GM12872 (cell line): Measurements from ENCODE around the gene INMT.

Experiments used
- TF ChIP-seq, protein P1 (sequence below): IDR thresholded peaks from 3 replicates; pipeline ENCODE4 v1.5.1; 2011; ENCODE audit warnings: low read depth, mild to moderate bottlenecking, low read length, moderate library complexity; ENCODE audit not compliant: insufficient read depth

INMT gene

DNA sequence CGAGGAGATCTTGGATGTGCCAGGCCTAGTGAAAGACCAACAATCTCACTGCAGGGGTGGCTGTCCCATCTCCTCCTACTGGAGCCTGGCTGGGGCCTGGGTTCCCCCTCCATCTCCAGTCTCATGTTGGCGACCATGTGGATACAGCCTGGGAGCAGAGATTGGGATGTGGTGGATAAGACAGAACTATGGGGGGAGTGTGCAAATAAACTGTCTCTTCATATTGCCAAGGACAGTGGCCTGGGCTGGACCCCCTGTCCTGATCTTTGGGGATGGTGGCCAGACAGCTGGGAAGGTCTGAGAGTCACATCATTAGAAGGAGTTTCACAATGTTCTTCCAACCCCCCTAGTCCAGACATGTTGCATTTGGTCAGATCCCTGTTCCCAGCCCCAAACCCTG lies 13.5 kb downstream of the INMT start:
- TF ChIP-seq, protein P1, sequence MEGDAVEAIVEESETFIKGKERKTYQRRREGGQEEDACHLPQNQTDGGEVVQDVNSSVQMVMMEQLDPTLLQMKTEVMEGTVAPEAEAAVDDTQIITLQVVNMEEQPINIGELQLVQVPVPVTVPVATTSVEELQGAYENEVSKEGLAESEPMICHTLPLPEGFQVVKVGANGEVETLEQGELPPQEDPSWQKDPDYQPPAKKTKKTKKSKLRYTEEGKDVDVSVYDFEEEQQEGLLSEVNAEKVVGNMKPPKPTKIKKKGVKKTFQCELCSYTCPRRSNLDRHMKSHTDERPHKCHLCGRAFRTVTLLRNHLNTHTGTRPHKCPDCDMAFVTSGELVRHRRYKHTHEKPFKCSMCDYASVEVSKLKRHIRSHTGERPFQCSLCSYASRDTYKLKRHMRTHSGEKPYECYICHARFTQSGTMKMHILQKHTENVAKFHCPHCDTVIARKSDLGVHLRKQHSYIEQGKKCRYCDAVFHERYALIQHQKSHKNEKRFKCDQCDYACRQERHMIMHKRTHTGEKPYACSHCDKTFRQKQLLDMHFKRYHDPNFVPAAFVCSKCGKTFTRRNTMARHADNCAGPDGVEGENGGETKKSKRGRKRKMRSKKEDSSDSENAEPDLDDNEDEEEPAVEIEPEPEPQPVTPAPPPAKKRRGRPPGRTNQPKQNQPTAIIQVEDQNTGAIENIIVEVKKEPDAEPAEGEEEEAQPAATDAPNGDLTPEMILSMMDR, result no peak

DNA sequence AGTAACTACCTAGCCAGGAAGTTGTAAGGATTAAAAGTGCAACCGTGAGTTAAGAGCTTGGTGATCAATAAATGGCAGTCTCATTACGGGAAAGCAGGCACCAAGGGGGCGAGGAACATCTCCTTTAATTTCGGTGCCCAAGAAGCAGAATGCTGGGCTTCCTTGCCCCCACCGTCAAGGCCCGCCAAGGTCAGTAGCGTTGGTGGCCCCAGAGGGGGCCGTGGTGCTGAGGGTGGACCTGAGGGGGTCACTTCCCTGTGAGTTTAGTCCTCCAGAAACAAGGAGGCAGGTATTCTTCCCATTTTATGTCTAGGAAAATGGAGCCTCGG lies 18.9 kb downstream of the INMT start:
- TF ChIP-seq, protein P1, result no peak

DNA sequence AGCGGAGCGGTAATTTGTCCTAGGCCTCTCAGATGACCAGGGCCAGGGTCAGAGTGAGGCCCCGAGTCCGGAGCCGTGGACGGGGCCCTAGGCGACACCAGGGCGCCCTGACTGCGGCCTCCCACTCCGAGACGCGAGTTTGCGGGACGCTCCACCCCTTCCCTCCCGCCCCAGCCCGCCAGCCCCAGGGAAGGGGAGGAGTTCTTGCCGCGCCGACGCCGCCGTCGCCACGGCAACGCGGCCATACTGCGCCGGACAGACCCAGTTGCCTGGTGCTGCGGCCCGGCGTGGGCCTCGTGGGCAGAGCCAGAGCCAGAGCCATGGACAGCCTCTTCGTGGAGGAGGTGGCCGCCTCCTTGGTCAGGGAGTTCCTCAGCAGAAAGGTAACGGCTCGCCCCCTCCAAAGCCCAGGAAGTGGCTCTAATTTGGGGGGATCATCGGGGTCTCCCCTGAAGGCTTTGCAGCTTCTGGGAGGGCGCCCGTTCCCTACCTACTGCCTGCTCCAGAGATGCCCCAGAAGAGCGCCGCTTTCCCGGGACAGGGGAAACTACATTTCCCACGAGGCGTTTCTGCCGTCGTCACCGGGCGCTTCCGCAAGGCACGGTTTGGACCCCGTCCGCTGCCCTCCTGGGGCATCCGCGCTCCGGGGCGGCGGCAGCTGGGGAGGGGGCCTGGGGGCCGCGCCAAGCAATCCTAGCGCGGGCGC lies 19.4 kb downstream of the INMT start, which contains the start of gene MINDY4:
MINDY4 (plus strand) TSS at position 244 of the 706 bp plus-strand sequence; CDS start at position 321, 77 bp downstream.
- TF ChIP-seq, protein P1, result no peak

DNA sequence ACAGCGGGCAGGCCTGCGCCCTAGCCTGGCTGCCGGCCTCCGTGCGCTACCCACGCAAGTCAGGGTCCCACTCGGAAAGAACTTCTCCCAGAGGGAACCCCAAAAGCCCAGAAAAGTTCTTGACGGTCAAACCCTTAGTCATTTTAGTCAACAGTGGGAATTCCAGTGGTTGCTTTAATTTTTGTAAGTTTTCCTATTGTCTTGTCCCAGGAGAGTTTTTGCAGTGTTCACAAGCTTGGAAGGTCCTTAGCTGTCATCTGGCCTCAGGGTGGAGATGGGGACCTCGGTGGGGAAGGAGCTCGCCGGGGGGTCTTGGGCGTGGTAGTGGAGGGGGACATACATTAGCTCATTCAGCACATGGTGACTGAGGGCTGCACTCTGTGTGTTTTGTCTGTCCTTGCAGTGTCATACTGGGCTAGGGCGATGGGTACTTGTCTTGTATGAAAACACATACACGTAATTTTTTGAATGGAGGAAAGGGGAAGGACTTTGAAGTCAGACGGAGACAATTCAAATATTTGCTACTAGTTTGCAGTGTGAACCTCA lies 20.0 kb downstream of the INMT start:
- TF ChIP-seq, protein P1, result no peak

DNA sequence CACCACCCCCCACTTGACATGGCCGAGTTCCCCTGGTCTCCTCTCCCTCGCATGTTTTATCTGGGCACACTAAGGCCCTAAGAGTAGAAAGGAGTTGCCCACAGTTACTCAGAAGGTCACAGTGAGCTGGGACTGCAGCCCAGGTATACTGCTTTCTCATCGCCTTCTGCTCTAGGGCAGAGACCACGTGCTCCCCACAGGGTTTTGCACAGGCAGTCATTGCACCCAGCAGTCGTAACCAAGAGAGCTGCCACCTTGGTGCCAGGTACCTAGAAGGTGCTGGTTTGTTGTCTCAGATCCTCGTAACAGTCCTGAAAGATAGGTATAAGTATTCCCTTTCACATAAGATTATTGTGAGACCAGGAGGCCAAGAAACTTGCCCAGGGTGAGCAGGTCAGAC lies 21.0 kb downstream of the INMT start:
- TF ChIP-seq, protein P1, result no peak

DNA sequence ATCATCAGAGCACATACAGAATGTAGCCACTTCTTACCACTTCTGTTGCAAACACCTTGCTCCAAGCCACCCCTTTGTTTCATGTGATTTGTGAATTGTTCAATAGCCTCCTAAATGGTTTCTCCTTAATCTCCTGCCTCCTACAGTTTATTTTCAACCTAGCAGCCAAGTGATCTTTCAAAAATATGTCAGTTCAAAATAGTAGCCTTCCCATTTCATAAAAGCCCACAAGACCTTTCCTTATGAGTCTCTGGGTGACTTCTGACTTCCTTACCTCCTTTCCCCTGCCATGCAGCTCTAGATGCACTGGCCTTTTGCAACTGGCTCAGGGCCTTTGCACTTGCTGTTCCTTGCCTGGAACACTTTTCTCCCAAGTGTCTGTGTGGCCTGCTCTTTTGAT lies 24.1 kb downstream of the INMT start:
- TF ChIP-seq, protein P1, result no peak

DNA sequence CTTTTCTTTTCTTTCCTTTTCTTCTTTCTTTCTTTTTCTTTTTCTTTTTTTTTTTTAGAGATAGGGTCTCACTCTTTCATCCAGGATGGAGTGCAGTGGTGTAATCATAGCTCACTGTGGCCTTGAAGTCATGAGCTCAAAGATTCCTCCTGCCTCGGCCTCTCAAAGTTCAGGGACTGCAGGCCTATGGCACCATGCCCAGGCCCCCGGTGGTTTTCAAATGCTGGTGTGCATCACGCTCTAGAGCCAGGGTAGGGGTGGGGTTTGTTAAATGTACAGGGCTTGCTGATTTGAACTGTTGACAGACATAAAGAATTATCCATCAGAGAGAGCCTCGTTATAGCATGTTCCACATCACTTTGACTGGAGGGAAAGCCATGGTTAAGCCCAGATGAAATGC lies 25.0 kb downstream of the INMT start:
- TF ChIP-seq, protein P1, result no peak
